ENCODE results near the gene HOXA5.

The HOXA5 gene

GRCh38 chr7:27159266-27160144 is 16.0 kb upstream of the HOXA5 start:
- DNase-seq (ENCODE audit: low spot score): no peak

- DNase-seq (ENCODE audit: low spot score): no peak
Observed at GRCh38 chr7:27158436-27159265, 15.2 kb upstream of the HOXA5 start.

GRCh38 chr7:27157702-27158431 is 14.4 kb upstream of the HOXA5 start:
- DNase-seq (ENCODE audit: low spot score): no peak

- DNase-seq (ENCODE audit: low spot score): peak; percentile 23
Observed at GRCh38 chr7:27156916-27157701, 13.6 kb upstream of the HOXA5 start.

- DNase-seq (ENCODE audit: low spot score): peak; percentile 83
Observed at GRCh38 chr7:27156508-27156898, 13.0 kb upstream of the HOXA5 start, which contains the start of gene HOXA7. Gene HOXA7, minus strand, starts transcription at chr7:27156675. Its CDS starts 130 bp downstream, at chr7:27156545.

GRCh38 chr7:27155816-27156507 is 12.5 kb upstream of the HOXA5 start:
- peak; percentile 61 for DNase-seq (ENCODE audit: low spot score)

GRCh38 chr7:27154901-27155815 is 11.7 kb upstream of the HOXA5 start:
- DNase-seq (ENCODE audit: low spot score): no peak

GRCh38 chr7:27154369-27154768 is 10.9 kb upstream of the HOXA5 start:
- no peak for DNase-seq (ENCODE audit: low spot score)

GRCh38 chr7:27153526-27153925 is 10.0 kb upstream of the HOXA5 start:
- no peak for DNase-seq (ENCODE audit: low spot score)

- no peak for DNase-seq (ENCODE audit: low spot score)
Observed at GRCh38 chr7:27152816-27153442, 9.4 kb upstream of the HOXA5 start.

GRCh38 chr7:27151931-27152815 is 8.7 kb upstream of the HOXA5 start, which contains the start of gene HOXA3:
Gene HOXA3, minus strand, starts transcription at chr7:27152583. Its CDS starts 41,943 bp downstream, at chr7:27110640.
- peak; percentile 66 for DNase-seq (ENCODE audit: low spot score)

- DNase-seq (ENCODE audit: low spot score): no peak
Observed at GRCh38 chr7:27151341-27151930, 8.0 kb upstream of the HOXA5 start.

- DNase-seq (ENCODE audit: low spot score): peak; percentile 92
Observed at GRCh38 chr7:27150568-27151340, 7.3 kb upstream of the HOXA5 start.

- no peak for DNase-seq (ENCODE audit: low spot score)
Observed at GRCh38 chr7:27149842-27150567, 6.5 kb upstream of the HOXA5 start.

- peak; percentile 33 for DNase-seq (ENCODE audit: low spot score)
Observed at GRCh38 chr7:27148756-27149641, 5.5 kb upstream of the HOXA5 start.
